HepG2 (cell line): ENCODE measurements around the gene CCL17. TPM values are rescaled to one million over a fixed set of nuclear protein-coding genes. Genes with fewer than 3 reads are reported as not detected.

Source experiments
- ATAC-seq: fragments of 200-7000 bp; cut with Tn5 transposase; 3 replicates; pipeline ENCODE4 v1.9.1; 2020; ENCODE audit warnings: mild to moderate bottlenecking, moderate library complexity
- BruUV-seq: library from RNA; stranded (reverse); fragments of 400-500 nt; replicated peaks from 2 replicates; lab custom pipeline; 2021; lab: Mats Ljungman, UMichigan
- CTCF ChIA-PET: fragments of 300-600 bp; formaldehyde crosslinking; extraction: SDS; loops from one replicate; lab custom pipeline; 2021; ENCODE audit warnings: low total read pairs, inconsistent platforms, low intra/inter-chr PET ratio; lab: Yijun Ruan, JAX
- POLR2A ChIA-PET: fragments of 350-600 bp; sonication (Branson Sonifier 250); formaldehyde crosslinking; loops from one replicate; lab custom pipeline; 2020; ENCODE audit warnings: antibody characterized with exemption, inconsistent platforms; lab: Yijun Ruan, JAX
- DNase-seq: peaks from one replicate; pipeline ENCODE4 v3.0.0-alpha.2; 2015; ENCODE audit warnings: low spot score
- FAIRE-seq: peaks from 3 replicates; lab custom pipeline; 2011; peaks lifted over from hg19 to GRCh38; lab: Jason Lieb, UNC
- H2AFZ ChIP-seq: one replicate; pipeline ENCODE4 v1.6.1; 2011; ENCODE audit warnings: low read length, inconsistent platforms
- H3K27ac ChIP-seq: fragments of 300-600 bp; 3 replicates; pipeline ENCODE4 v1.8.0; 2011; ENCODE audit warnings: mixed run types, mild to moderate bottlenecking, mixed read lengths, low read length, inconsistent platforms; ENCODE audit not compliant: insufficient read depth; ENCODE audit errors: extremely low read length
- H3K27me3 ChIP-seq, 2 experiments: fragments of 200-600 bp in 1 of 2; 2 replicates in 1 of 2; 3 replicates in 1 of 2; pipeline versions ENCODE4 v1.6.0 to v1.8.0; 2011; ENCODE audit warnings: low read length in 2 of 2, mild to moderate bottlenecking in 2 of 2, moderate library complexity in 2 of 2, inconsistent platforms in 1 of 2; ENCODE audit not compliant: insufficient read depth in 2 of 2, control insufficient read depth in 1 of 2
- H3K36me3 ChIP-seq, 2 experiments: fragments of 200-600 bp in 1 of 2; replicated peaks in 1 of 2; 2 replicates in 1 of 2; 3 replicates in 1 of 2; pipeline versions ENCODE4 v1.5.1 to v1.8.0; 2011; ENCODE audit warnings: low read length in 2 of 2, inconsistent platforms in 1 of 2; ENCODE audit not compliant: insufficient read depth in 2 of 2, control insufficient read depth in 1 of 2
- H3K4me1 ChIP-seq: 2 replicates; pipeline ENCODE4 v1.5.1; 2012; ENCODE audit warnings: low read length, inconsistent platforms; ENCODE audit not compliant: insufficient read depth
- H3K4me2 ChIP-seq: 2 replicates; pipeline ENCODE4 v1.6.0; 2011; ENCODE audit warnings: low read depth, low read length, inconsistent platforms
- H3K4me3 ChIP-seq, 3 experiments: fragments of 200-600 bp in 1 of 3; sonication (generic), shearing (Covaris generic) in 1 of 3; replicated peaks in 1 of 3; 2 replicates each; pipeline ENCODE4 v1.5.1; 2011 to 2016; ENCODE audit warnings: low read length in 3 of 3, inconsistent platforms in 2 of 3, low read depth in 2 of 3, mild to moderate bottlenecking in 2 of 3, control low read depth in 1 of 3, mixed read lengths in 1 of 3; ENCODE audit not compliant: insufficient read depth in 1 of 3
- H3K79me2 ChIP-seq: one replicate; pipeline ENCODE4 v1.6.1; 2011; ENCODE audit warnings: low read length, inconsistent platforms; ENCODE audit not compliant: insufficient read depth
- H3K9ac ChIP-seq: 2 replicates; pipeline ENCODE4 v1.6.0; 2011; ENCODE audit warnings: mild to moderate bottlenecking, low read depth, low read length, inconsistent platforms; ENCODE audit not compliant: insufficient read depth
- H3K9me3 ChIP-seq: 2 replicates; pipeline ENCODE4 v1.5.1; 2012; ENCODE audit warnings: mild to moderate bottlenecking, low read length
- H4K20me1 ChIP-seq: 2 replicates; pipeline ENCODE4 v1.6.0; 2011; ENCODE audit warnings: inconsistent platforms, mild to moderate bottlenecking, low read length, moderate library complexity; ENCODE audit not compliant: insufficient read depth
- DMAP1 ChIP-seq: IDR thresholded peaks from 2 replicates; pipeline ENCODE4 v1.6.1; 2016
- FOSL1 ChIP-seq: sonication (generic); formaldehyde crosslinking; IDR thresholded peaks from 2 replicates; pipeline ENCODE4 v1.9.0; 2021; ENCODE audit warnings: missing genetic modification reagents, borderline replicate concordance
- HDAC2 ChIP-seq: sonication (generic); formaldehyde crosslinking; IDR thresholded peaks from 2 replicates; pipeline ENCODE4 v1.4.0; 2020; ENCODE audit warnings: missing genetic modification reagents
- ISL2 ChIP-seq: sonication (generic); formaldehyde crosslinking; IDR thresholded peaks from 2 replicates; pipeline ENCODE4 v1.5.0; 2020; ENCODE audit warnings: missing genetic modification reagents
- KDM5B ChIP-seq: sonication (generic); formaldehyde crosslinking; IDR thresholded peaks from 2 replicates; pipeline ENCODE4 v1.4.0; 2020; ENCODE audit warnings: missing genetic modification reagents, mild to moderate bottlenecking, borderline replicate concordance
- PHF8 ChIP-seq: sonication (generic); formaldehyde crosslinking; IDR thresholded peaks from 2 replicates; pipeline ENCODE4 v1.5.0; 2020; ENCODE audit warnings: missing genetic modification reagents
- PRMT3 ChIP-seq: sonication (generic); formaldehyde crosslinking; IDR thresholded peaks from 2 replicates; pipeline ENCODE4 v1.8.1; 2022; ENCODE audit warnings: low read depth, mild to moderate bottlenecking, moderate library complexity, missing genetic modification reagents, borderline replicate concordance
- PRPF4 ChIP-seq: fragments of 200-400 bp; formaldehyde crosslinking; IDR thresholded peaks from 2 replicates; pipeline ENCODE4 v1.6.1; 2016; ENCODE audit warnings: low read length, low read depth; ENCODE audit not compliant: poor library complexity, severe bottlenecking
- SOX13 ChIP-seq, 3 experiments: fragments of 450-650 bp in 1 of 3; sonication (generic) in 1 of 3; formaldehyde crosslinking in 1 of 3; IDR thresholded peaks in 2 of 3; conservative IDR thresholded peaks in 1 of 3; 2 replicates each; pipeline versions ENCODE4 v1.5.0 to v1.6.1; 2016 to 2020; ENCODE audit warnings: antibody characterized with exemption in 1 of 3, mild to moderate bottlenecking in 1 of 3, missing compliant biosample characterization in 1 of 3, missing genetic modification reagents in 1 of 3, moderate library complexity in 1 of 3
- ZFX ChIP-seq: sonication (generic); formaldehyde crosslinking; IDR thresholded peaks from 2 replicates; pipeline ENCODE4 v1.4.0; 2020; ENCODE audit warnings: mild to moderate bottlenecking, low read depth, missing genetic modification reagents, moderate library complexity
- ZKSCAN5 ChIP-seq: sonication (generic); formaldehyde crosslinking; IDR thresholded peaks from 2 replicates; pipeline ENCODE4 v1.5.1; 2020; ENCODE audit warnings: mild to moderate bottlenecking, missing genetic modification reagents
- ZMAT3 ChIP-seq: sonication (generic); formaldehyde crosslinking; conservative IDR thresholded peaks from 2 replicates; pipeline ENCODE4 v1.7.0; 2021; ENCODE audit warnings: missing genetic modification reagents
- ZNF253 ChIP-seq: sonication (generic); formaldehyde crosslinking; IDR thresholded peaks from 2 replicates; pipeline ENCODE4 v1.8.0; 2022; ENCODE audit warnings: mild to moderate bottlenecking, missing genetic modification reagents, borderline replicate concordance
- ZNF337 ChIP-seq: sonication (generic); formaldehyde crosslinking; IDR thresholded peaks from 2 replicates; pipeline ENCODE4 v1.5.1; 2020; ENCODE audit warnings: missing genetic modification reagents, low read depth, mild to moderate bottlenecking, borderline replicate concordance
- ZNF441 ChIP-seq: sonication (generic); formaldehyde crosslinking; IDR thresholded peaks from 2 replicates; pipeline ENCODE4 v1.7.0; 2021; ENCODE audit warnings: missing genetic modification reagents, borderline replicate concordance
- ZNF558 ChIP-seq: sonication (generic); formaldehyde crosslinking; IDR thresholded peaks from 2 replicates; pipeline ENCODE4 v1.9.0; 2022; ENCODE audit warnings: mild to moderate bottlenecking, missing genetic modification reagents, borderline replicate concordance
- ZNF616 ChIP-seq: sonication (generic); formaldehyde crosslinking; IDR thresholded peaks from 2 replicates; pipeline ENCODE4 v1.5.0; 2020; ENCODE audit warnings: low read depth, mild to moderate bottlenecking, missing genetic modification reagents
- WGBS: methylation state at CpG from one replicate; pipeline ENCODE4 v1.1.6; 2017; ENCODE audit warnings: low lambda C conversion rate; 5-methylcytosine and 5-hydroxymethylcytosine counted together
- in situ Hi-C: cut with HindIII; loops from 2 replicates; pipeline ENCODE4 v1.10.0; 2017; ENCODE audit warnings: low pct_unique_long_range_greater_than_20kb; ENCODE audit not compliant: extremely low pct_ligation_motif_present
- intact Hi-C: fragments of 100-400 bp; cut with micrococcal nuclease; formaldehyde crosslinking; loops from one replicate; pipeline ENCODE4 v1.10.0; 2022; ENCODE audit not compliant: unreplicated experiment
- polyA plus RNA-seq, 8 experiments: library from polyadenylated mRNA; depleted of rRNA in 3 of 8; stranded (reverse) in 7 of 8; unstranded in 1 of 8; fragments of >200 nt; fragmentation: Illumina TruSeq in 4 of 8; extraction: Trizol in 4 of 8; gene quantifications; 2 replicates each; pipeline versions ENCODE4 v1.2.1 to v1.2.3, GENCODE V29; 2011 to 2016; ENCODE audit warnings: low read depth in 4 of 8, missing spikeins in 1 of 8, mixed read lengths in 1 of 8; ENCODE audit not compliant: insufficient read depth in 1 of 8
- total RNA-seq, 5 experiments: library from RNA; depleted of rRNA; stranded (reverse); fragments of >200 nt; fragmentation: Illumina TruSeq; extraction: Trizol; gene quantifications; 2 replicates each; pipeline ENCODE4 v1.2.3, GENCODE V29; 2016; ENCODE audit warnings: low read depth in 1 of 5
- TF ChIP-seq, protein P1 (sequence below): IDR thresholded peaks from 2 replicates; pipeline ENCODE4 v1.6.1; 2016; ENCODE audit warnings: missing compliant biosample characterization, missing genetic modification reagents, borderline replicate concordance
- TF ChIP-seq, protein P2 (sequence below): IDR thresholded peaks from 2 replicates; pipeline ENCODE4 v1.6.1; 2016; ENCODE audit warnings: missing compliant biosample characterization, missing genetic modification reagents, borderline replicate concordance
- TF ChIP-seq, protein P3 (sequence below): sonication (generic); formaldehyde crosslinking; IDR thresholded peaks from 2 replicates; pipeline ENCODE4 v1.4.0; 2020; ENCODE audit warnings: missing genetic modification reagents, borderline replicate concordance

The CCL17 gene
- total and polyA plus RNA-seq, 2 of the 13 experiments (the other 11 are each of a cell fraction or from before 2014, with no cell fraction given) = not detected

DNA sequence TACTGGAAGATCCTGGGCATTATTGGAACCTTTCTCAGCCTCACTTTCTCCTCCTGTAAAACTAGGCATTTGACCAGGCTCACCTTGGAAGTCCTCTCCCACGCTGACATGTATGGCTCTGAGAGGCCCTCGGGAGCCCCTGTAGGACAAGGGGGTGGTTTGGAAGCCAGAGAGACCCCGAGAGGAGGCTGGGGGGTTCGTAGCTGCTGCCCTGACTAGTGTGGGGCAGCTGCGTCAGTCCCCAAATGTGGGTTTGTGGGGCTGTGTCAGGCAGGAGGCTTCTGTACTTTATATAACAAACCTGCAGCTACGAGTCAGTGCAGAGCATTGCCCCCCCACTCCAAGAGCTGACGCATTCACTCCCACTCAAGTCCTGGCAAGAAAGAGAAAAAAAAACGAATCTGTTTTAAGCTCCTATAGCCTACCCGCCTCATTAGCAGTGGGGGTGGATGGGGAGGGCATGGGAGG is 30.5 kb upstream of the CCL17 start:
- H3K9ac ChIP-seq = peak overlapping the region; percentile 96
- intact Hi-C loops (no loop called here), in situ Hi-C loops (loop anchor here (5.0 kb wide), 1 partner anchor 72 kb away; no protein-coding TSS in a partner anchor)
- peak overlapping the region; percentile 98 for H3K4me2 ChIP-seq
- ATAC-seq (no peak), DNase-seq (no peak), FAIRE-seq (peak; percentile 18)
- peaks cover 9% of the 10 kb centered on the region; the same call in 1 of the 2 replicates for H4K20me1 ChIP-seq
- no peaks in the 10 kb centered on the region for H3K9me3 ChIP-seq
- peaks cover 55% of the 10 kb centered on the region for H3K79me2 ChIP-seq
- H3K27ac ChIP-seq = peak overlapping the region; percentile 99
- peaks cover 77% of the 10 kb centered on the region for H3K4me1 ChIP-seq
- H3K4me3 ChIP-seq = peak overlapping the region; percentile 81 to 95 (median 84)
- H2AFZ ChIP-seq = no peak overlapping the region
- ChIA-PET CTCF (interaction anchor here (2.3 kb wide), 1 partner anchor 43 kb away, joined by 7 read pairs; no protein-coding TSS in a partner anchor), POLR2A (interaction anchor here (0.5 to 7.7 kb wide), 12 partner anchors 8 to 529 kb away, joined by 3 to 303 read pairs (median 13); partner anchors contain the start of genes CIAPIN1 and COQ9)
- peaks cover 4 to 16% of the 10 kb centered on the region in 2 experiments; a peak in 3 of 5 replicates for H3K36me3 ChIP-seq
- no peaks in the 10 kb centered on the region; a peak in 1 of 5 replicates for H3K27me3 ChIP-seq
- 37% methylated on average over 9 of the region's 9 CpGs for WGBS
- BruUV-seq = no TSS peak
- no peak; the same call in 1 of the 2 replicates for TF ChIP-seq ZNF441 (CRISPR knock-in tag)
- TF ChIP-seq, protein P1, sequence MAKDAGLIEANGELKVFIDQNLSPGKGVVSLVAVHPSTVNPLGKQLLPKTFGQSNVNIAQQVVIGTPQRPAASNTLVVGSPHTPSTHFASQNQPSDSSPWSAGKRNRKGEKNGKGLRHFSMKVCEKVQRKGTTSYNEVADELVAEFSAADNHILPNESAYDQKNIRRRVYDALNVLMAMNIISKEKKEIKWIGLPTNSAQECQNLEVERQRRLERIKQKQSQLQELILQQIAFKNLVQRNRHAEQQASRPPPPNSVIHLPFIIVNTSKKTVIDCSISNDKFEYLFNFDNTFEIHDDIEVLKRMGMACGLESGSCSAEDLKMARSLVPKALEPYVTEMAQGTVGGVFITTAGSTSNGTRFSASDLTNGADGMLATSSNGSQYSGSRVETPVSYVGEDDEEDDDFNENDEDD (CRISPR knock-in tag) = no peak
- TF ChIP-seq, protein P2, sequence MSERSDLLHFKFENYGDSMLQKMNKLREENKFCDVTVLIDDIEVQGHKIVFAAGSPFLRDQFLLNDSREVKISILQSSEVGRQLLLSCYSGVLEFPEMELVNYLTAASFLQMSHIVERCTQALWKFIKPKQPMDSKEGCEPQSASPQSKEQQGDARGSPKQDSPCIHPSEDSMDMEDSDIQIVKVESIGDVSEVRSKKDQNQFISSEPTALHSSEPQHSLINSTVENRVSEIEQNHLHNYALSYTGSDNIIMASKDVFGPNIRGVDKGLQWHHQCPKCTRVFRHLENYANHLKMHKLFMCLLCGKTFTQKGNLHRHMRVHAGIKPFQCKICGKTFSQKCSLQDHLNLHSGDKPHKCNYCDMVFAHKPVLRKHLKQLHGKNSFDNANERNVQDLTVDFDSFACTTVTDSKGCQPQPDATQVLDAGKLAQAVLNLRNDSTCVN (CRISPR knock-in tag) = no peak
- no peak for TF ChIP-seq KDM5B (CRISPR knock-in tag)
- no peak for TF ChIP-seq SOX13 (IDR thresholded peaks at IDR 0.05)
- no peak for TF ChIP-seq SOX13 (CRISPR knock-in tag; conservative IDR thresholded peaks at IDR 0.05 in 1 of 2, IDR thresholded peaks at IDR 0.05 in 1 of 2)
- TF ChIP-seq ZMAT3 = peak; percentile 71
- TF ChIP-seq PHF8 (CRISPR knock-in tag) = no peak
- no peak for TF ChIP-seq ZNF337
- no peak for TF ChIP-seq ISL2 (CRISPR knock-in tag)
- no peak for TF ChIP-seq PRMT3 (CRISPR knock-in tag)
- 0 out of 2 replicates have a peak, but pooled peaks have one; percentile 52 for TF ChIP-seq ZNF558
- TF ChIP-seq ZKSCAN5 (CRISPR knock-in tag) = no peak
- TF ChIP-seq DMAP1 (CRISPR knock-in tag) = no peak
- TF ChIP-seq ZNF253 = no peak
- no peak for TF ChIP-seq FOSL1 (CRISPR knock-in tag)
- TF ChIP-seq, protein P3, sequence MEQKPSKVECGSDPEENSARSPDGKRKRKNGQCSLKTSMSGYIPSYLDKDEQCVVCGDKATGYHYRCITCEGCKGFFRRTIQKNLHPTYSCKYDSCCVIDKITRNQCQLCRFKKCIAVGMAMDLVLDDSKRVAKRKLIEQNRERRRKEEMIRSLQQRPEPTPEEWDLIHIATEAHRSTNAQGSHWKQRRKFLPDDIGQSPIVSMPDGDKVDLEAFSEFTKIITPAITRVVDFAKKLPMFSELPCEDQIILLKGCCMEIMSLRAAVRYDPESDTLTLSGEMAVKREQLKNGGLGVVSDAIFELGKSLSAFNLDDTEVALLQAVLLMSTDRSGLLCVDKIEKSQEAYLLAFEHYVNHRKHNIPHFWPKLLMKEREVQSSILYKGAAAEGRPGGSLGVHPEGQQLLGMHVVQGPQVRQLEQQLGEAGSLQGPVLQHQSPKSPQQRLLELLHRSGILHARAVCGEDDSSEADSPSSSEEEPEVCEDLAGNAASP (CRISPR knock-in tag) = no peak
- 0 out of 2 replicates have a peak, but pooled peaks have one; percentile 62 for TF ChIP-seq ZNF616 (CRISPR knock-in tag)
- no peak for TF ChIP-seq PRPF4
- TF ChIP-seq ZFX = 0 out of 2 replicates have a peak, but pooled peaks have one; percentile 3
- TF ChIP-seq HDAC2 (CRISPR knock-in tag) = no peak
